ENCODE measurements around the gene VPS37D. TPM values are rescaled to one million over a fixed set of nuclear protein-coding genes. Genes with fewer than 3 reads are reported as not detected.
A peak's percentile ranks its signal among the peaks of the same experiment; 100 is the strongest.

The VPS37D gene
- total RNA-seq, 1 experiment from 2014 or later, result 5.7 TPM

GRCh38 chr7:73671322-73671661 lies 3.7 kb downstream of the VPS37D start:
- Mint-ChIP-seq H3K9me3 (no peaks in the 10 kb centered on the region), H3K4me3 (no peak overlapping the region), H3K27me3 (ENCODE audit: low read depth) (peaks cover 11% of the 10 kb centered on the region), H3K4me1 (peaks cover 27% of the 10 kb centered on the region), H3K36me3 (no peaks in the 10 kb centered on the region), H3K27ac (no peak overlapping the region)
- ATAC-seq, result no peak
- CTCF ChIA-PET, result interaction anchor here (1.7 to 6.1 kb wide), 5 partner anchors 30 to 65 kb away, joined by 7 to 93 read pairs (median 7); no protein-coding TSS in a partner anchor
- POLR2A ChIA-PET, result interaction anchor here (0.6 kb wide), 1 partner anchor 461 kb away, joined by 3 read pairs; no protein-coding TSS in a partner anchor
- TF ChIP-seq ZNF425 (CRISPR knock-in tag; conservative IDR thresholded peaks at IDR 0.05) (no peak), ZNF281 (CRISPR knock-in tag; IDR thresholded peaks at IDR 0.05) (0 out of 2 replicates have a peak, but pooled peaks have one; percentile 54), CREB1 (CRISPR knock-in tag; IDR thresholded peaks at IDR 0.05) (no peak), HMGA2 (CRISPR knock-in tag; IDR thresholded peaks at IDR 0.05) (no peak), STAT6 (CRISPR knock-in tag; conservative IDR thresholded peaks at IDR 0.05; ENCODE audit: low read depth) (no peak), ATF3 (CRISPR knock-in tag; conservative IDR thresholded peaks at IDR 0.05) (no peak), CTCF (IDR thresholded peaks at IDR 0.05) (no peak), ZNF512 (CRISPR knock-in tag; IDR thresholded peaks at IDR 0.05; ENCODE audit: borderline replicate concordance) (no peak), IRF1 (CRISPR knock-in tag; IDR thresholded peaks at IDR 0.05) (no peak), ZNF232 (CRISPR knock-in tag; IDR thresholded peaks at IDR 0.05) (no peak), SP1 (CRISPR knock-in tag; conservative IDR thresholded peaks at IDR 0.05) (no peak), NR2C2 (CRISPR knock-in tag; IDR thresholded peaks at IDR 0.05) (no peak), TCF7 (CRISPR knock-in tag; IDR thresholded peaks at IDR 0.05; ENCODE audit: low read depth) (no peak), NFATC4 (CRISPR knock-in tag; IDR thresholded peaks at IDR 0.05) (no peak), ZNF423 (CRISPR knock-in tag; IDR thresholded peaks at IDR 0.05) (0 out of 2 replicates have a peak, but pooled peaks have one; percentile 51), ETV6 (CRISPR knock-in tag; IDR thresholded peaks at IDR 0.05) (no peak)
- no peak for DNase-seq (ENCODE audit: low spot score)

All from WTC11 (cell line).